CD4-positive, alpha-beta T cell treated with Interferon alpha-2 for 1 hour (primary cell): Measurements from ENCODE around the gene SCARB1.

Experiments used
- DNase-seq, 2 donors: peaks; one replicate each; pipeline ENCODE4 v3.0.0-alpha.2; 2020 to 2022

The SCARB1 gene

GRCh38 chr12:124770728-124771127, 92.9 kb downstream of the SCARB1 start:
- no peak for DNase-seq

GRCh38 chr12:124769881-124770512, 93.7 kb downstream of the SCARB1 start:
- DNase-seq: no peak

- DNase-seq: no peak
Observed at GRCh38 chr12:124769163-124769530, 94.5 kb downstream of the SCARB1 start.

GRCh38 chr12:124768452-124769162, 95.1 kb downstream of the SCARB1 start:
- no peak for DNase-seq

- DNase-seq: peak; percentile 75 to 81
Observed at GRCh38 chr12:124767066-124767821, 96.4 kb downstream of the SCARB1 start.

GRCh38 chr12:124766727-124767065, 97.0 kb downstream of the SCARB1 start:
- no peak for DNase-seq

- DNase-seq: no peak
Observed at GRCh38 chr12:124765581-124766489, 97.8 kb downstream of the SCARB1 start.

GRCh38 chr12:124764870-124765580, 98.6 kb downstream of the SCARB1 start:
- no peak for DNase-seq

GRCh38 chr12:124764451-124764850, 99.2 kb downstream of the SCARB1 start:
- peak in 1 of 2 donors; percentile 34 for DNase-seq

- peak in 1 of 2 donors; percentile 14 for DNase-seq
Observed at GRCh38 chr12:124763594-124763979, 100.1 kb downstream of the SCARB1 start.

- DNase-seq: no peak
Observed at GRCh38 chr12:124762791-124763593, 100.7 kb downstream of the SCARB1 start.

GRCh38 chr12:124762384-124762783, 101.3 kb downstream of the SCARB1 start:
- no peak for DNase-seq

- no peak for DNase-seq
Observed at GRCh38 chr12:124761871-124762270, 101.8 kb downstream of the SCARB1 start.

- DNase-seq: no peak
Observed at GRCh38 chr12:124761056-124761455, 102.6 kb downstream of the SCARB1 start.

- DNase-seq: no peak
Observed at GRCh38 chr12:124760560-124760959, 103.1 kb downstream of the SCARB1 start.

- DNase-seq: no peak
Observed at GRCh38 chr12:124759841-124760503, 103.7 kb downstream of the SCARB1 start.

- no peak for DNase-seq
Observed at GRCh38 chr12:124758266-124759220, 105.1 kb downstream of the SCARB1 start.

GRCh38 chr12:124757329-124757728, 106.3 kb downstream of the SCARB1 start:
- no peak for DNase-seq

- no peak for DNase-seq
Observed at GRCh38 chr12:124756760-124757159, 106.9 kb downstream of the SCARB1 start.

- DNase-seq: no peak
Observed at GRCh38 chr12:124756166-124756565, 107.5 kb downstream of the SCARB1 start.
